Mucosa of rectum (tissue), 2 donors: ENCODE results near the gene CTIF.

Source experiments
- H3K27ac ChIP-seq, 2 donors: one replicate each; pipeline ENCODE4 v1.7.0; 2013; ENCODE audit warnings: inconsistent platforms in 2 of 2, low read depth in 2 of 2, low read length in 2 of 2
- H3K27me3 ChIP-seq, 2 donors: one replicate each; pipeline ENCODE4 v1.7.0; 2013; ENCODE audit warnings: low read length in 2 of 2; ENCODE audit not compliant: control insufficient read depth in 2 of 2, insufficient read depth in 2 of 2
- H3K36me3 ChIP-seq, 2 donors: one replicate each; pipeline ENCODE4 v1.7.0; 2013; ENCODE audit warnings: low read length in 2 of 2; ENCODE audit not compliant: control insufficient read depth in 2 of 2, insufficient read depth in 2 of 2
- H3K4me1 ChIP-seq, 2 donors: one replicate each; pipeline ENCODE4 v1.7.0; 2013; ENCODE audit warnings: low read length in 2 of 2, mild to moderate bottlenecking in 1 of 2; ENCODE audit not compliant: control insufficient read depth in 2 of 2, insufficient read depth in 2 of 2
- H3K4me3 ChIP-seq, 2 donors: one replicate each; pipeline ENCODE4 v1.7.0; 2013; ENCODE audit warnings: low read length in 2 of 2
- H3K9ac ChIP-seq, 2 donors: one replicate each; pipeline ENCODE4 v1.7.0; 2013; ENCODE audit warnings: low read length in 2 of 2, low read depth in 1 of 2, mild to moderate bottlenecking in 1 of 2
- H3K9me3 ChIP-seq, 2 donors: one replicate each; pipeline ENCODE4 v1.7.0; 2013; ENCODE audit warnings: low read length in 2 of 2; ENCODE audit not compliant: control insufficient read depth in 2 of 2
- donor health status: healthy.
- donor health status: Normal muscosa, but diverticular disease.

CTIF gene

DNA sequence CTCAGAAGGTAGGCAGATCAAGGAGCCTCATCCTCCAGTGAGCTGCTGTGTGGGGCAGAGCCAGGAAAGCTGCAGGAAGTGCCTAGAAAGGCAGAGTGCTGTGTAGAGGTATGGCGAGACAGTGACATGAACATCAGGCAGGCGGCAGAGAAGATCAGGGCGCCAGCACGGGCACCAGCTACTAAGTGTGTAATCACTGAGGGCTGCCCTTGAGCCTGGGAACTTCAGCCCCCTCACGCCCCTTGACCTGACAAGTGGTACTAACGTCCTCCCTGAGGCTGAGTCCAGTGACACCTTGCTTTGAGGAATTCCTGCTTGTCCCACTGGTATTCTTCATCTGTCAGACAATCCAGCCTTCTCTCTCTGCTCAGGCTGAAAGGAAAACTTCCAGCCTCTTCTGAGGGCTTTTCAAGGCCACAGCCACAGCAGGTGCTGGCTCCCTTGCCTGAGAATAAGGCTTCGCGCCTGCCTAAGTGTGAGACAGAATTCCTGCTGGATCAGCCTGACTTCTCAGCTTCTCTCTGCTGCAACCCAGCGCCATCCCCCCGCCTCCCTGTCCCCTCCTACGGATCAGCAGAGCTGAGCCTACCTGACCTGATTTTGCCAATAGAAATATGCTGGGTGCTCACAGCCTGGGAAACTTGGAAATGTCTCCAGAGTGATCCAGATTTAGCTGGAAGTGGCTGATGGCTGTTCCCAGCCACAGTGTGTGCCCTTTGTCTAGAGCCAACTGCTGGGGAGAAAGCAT is 263.9 kb downstream of the CTIF start:
- Histone ChIP-seq H3K9ac (no peak overlapping the region), H3K4me3 (no peak overlapping the region), H3K36me3 (no peaks in the 10 kb centered on the region), H3K27me3 (no peaks in the 10 kb centered on the region), H3K4me1 (peaks cover 16 to 21% of the 10 kb centered on the region in 2 donors), H3K27ac (peak overlapping the region in 1 of 2 donors; percentile 48), H3K9me3 (no peaks in the 10 kb centered on the region)

DNA sequence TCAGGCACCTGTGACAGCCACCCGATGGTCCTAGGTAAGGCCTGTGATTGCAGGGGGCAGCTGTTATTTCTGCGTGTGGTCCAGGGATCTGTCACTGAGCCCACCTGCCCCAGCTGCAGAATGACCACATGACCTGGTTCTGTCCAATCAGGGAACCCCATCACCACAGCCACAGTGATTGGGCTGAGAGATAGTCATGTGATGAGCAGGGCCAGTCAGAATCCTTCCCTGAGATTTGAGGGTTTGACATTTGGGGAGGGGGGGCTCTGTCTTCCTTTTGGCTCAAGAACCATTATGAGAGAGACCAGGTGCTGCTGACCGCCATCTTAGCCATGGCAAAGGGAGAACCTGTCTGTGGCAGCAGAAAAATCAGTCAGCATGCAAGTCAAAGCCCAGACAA is 264.7 kb downstream of the CTIF start:
- no peak overlapping the region for H3K27ac ChIP-seq

DNA sequence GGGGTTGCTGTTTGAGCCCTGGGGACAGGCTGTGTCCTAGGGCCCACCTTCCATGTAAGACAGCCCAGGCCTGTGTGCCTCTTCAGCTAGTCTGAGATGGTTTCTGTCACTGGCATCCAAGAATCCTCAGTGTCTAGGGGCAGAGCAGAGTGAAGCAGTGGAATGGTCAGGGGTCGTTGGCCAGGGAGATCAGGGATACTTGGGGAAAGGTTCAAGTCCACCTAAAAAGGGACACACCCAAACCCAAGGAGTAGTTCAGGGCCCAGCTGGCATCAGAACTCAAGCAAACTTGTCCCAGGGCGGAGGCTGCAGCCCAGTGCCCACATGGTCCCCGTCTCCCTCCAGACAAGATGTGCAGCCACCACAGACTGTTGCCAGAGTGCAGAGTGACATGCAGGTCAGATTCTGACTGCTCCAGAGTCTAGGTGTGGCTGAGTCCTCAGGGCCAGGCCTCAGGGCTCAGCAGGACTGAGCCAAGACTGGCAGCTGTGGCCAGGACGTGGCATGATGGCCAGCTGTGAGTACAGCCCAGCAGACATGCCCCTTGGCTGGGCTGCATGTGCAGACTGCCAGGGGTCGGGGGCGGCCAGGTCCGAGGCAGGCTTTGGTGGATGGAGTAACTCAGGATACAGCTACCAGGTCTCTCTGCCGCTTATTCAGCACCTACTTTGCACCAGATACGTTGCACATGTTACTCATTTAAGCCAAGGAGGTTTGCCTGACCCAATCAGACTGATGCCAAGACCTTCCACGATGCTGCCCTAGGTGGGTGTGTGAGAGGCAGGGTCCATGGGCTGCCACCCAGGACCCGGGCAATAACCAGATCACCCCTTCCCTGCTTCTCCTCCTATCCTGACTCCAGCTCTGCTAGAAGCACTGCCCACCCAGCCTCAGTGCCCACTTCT is 265.4 kb downstream of the CTIF start:
- Histone ChIP-seq H3K4me3 (no peak overlapping the region), H3K27me3 (no peaks in the 10 kb centered on the region), H3K9me3 (no peaks in the 10 kb centered on the region), H3K27ac (no peak overlapping the region), H3K4me1 (peaks cover 16 to 21% of the 10 kb centered on the region in 2 donors), H3K36me3 (no peaks in the 10 kb centered on the region), H3K9ac (no peak overlapping the region)

More for the DNA sequence above, 264.7 kb downstream of the CTIF start:
- H3K4me1 ChIP-seq = peaks cover 16 to 21% of the 10 kb centered on the region in 2 donors
- no peak overlapping the region for H3K9ac ChIP-seq
- no peaks in the 10 kb centered on the region for H3K27me3 ChIP-seq
- no peaks in the 10 kb centered on the region for H3K36me3 ChIP-seq
- H3K9me3 ChIP-seq = no peaks in the 10 kb centered on the region
- no peak overlapping the region for H3K4me3 ChIP-seq

DNA sequence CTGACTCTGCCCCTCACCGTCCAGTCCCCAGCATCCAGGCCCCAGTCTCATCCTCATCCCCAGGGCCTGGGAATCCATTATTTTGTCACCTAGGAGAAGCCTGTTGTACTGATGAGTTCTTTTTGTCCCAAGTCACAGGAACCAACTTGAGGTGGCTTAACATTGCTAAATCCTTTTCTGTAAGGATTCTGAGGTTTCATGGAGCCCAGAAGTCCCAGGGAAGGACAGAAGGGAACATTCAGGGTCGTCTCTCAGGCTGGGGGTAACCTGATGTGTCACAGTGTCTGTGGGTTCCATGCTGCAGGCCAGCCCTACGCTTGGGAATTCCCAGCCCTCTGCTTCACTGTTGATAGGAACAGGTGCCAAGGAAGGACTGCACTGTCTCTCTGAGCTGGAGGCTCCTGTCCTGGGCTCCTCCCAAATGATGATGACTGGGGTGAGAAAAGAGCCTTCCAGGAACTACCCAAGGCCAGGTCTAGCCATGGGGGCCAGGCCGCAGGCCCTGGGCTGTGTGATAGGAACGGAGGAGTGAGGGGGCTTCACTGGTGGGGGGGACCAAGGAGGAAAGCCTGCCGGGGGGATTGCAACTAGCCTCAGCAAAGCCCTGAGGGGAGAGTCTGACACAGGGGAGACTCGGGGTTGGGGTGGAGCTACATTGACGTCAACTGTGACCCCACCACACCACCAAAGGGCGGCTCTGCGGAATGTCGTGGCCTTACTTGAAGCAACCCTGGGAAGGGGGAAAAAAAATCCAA is 266.2 kb downstream of the CTIF start:
- Histone ChIP-seq H3K4me1 (peaks cover 16 to 21% of the 10 kb centered on the region in 2 donors), H3K27ac (no peak overlapping the region), H3K9ac (no peak overlapping the region), H3K9me3 (no peaks in the 10 kb centered on the region), H3K27me3 (no peaks in the 10 kb centered on the region), H3K4me3 (no peak overlapping the region), H3K36me3 (no peaks in the 10 kb centered on the region)

DNA sequence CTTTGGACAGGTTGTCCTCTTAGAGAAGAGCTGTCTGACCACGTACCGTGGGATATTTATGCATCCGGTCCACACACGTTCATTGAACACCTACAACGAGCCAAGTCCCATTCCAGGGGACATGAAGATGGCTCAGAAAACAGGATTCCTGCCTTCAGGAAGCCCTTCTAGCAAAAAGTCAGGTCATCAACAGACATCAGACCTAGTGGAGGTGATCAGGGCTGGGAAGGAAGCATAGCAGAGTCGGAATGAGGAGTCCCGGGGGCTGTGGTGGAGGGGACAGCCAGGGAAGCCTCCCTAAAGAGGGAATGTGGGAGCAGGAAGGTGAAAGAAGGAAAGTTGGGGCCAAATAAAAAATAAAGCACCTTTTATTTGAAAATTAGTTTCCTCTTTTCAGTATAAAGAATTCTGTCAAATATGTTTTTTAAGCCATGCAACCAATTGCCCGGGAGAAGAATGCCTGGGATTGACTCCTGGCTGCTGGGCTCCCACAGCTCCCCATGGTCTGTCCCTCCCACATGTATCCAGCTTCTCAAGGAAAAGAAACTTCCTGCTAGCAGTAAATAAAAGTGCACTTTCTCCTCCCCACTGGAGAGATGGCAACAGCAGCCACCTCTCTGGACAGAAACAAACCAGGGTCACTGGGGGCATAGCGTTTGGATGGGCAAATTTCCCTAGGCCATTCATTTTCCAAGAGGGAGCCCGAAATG is 267.1 kb downstream of the CTIF start:
- Histone ChIP-seq H3K9ac (no peak overlapping the region), H3K9me3 (no peaks in the 10 kb centered on the region), H3K4me3 (no peak overlapping the region), H3K27ac (no peak overlapping the region), H3K36me3 (no peaks in the 10 kb centered on the region), H3K4me1 (peaks cover 16% of the 10 kb centered on the region in 2 donors), H3K27me3 (no peaks in the 10 kb centered on the region)

DNA sequence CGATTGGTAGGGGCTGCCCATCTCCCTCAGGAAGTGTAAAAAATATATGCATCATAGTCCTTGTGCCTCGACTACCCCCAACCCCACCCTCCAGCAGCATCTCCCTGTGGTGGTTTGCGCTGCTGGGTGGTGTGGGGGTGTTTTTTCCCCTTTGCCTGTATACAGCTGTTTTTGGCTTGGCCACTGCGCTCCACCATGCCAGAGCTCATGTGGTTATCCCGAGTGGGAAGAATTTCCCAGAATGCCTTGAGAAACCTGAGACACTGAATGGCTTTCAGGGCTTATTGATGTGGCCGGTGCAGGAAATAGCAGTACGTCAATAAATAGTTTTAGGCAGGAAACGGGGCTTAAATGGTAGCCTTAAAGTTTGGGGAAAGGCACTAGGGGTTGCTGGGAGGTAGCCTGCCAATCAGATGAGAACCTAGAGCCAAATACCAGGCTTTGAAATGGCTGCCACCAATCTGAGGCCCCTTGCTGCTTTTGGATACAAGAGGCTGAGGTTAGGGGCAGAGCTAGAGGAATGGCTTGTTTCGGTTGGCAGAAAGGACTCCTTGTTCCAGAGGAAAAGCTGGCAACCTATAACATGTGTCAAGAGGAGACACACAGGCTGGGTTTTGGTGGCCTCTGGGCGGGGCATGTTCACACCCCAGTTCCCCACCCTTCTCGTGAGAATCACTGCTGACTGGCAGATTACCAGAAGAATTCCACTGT is 267.9 kb downstream of the CTIF start:
- Histone ChIP-seq H3K27ac (no peak overlapping the region), H3K4me1 (peaks cover 9 to 14% of the 10 kb centered on the region in 2 donors), H3K4me3 (no peak overlapping the region), H3K27me3 (no peaks in the 10 kb centered on the region), H3K9ac (no peak overlapping the region), H3K36me3 (no peaks in the 10 kb centered on the region), H3K9me3 (no peaks in the 10 kb centered on the region)

DNA sequence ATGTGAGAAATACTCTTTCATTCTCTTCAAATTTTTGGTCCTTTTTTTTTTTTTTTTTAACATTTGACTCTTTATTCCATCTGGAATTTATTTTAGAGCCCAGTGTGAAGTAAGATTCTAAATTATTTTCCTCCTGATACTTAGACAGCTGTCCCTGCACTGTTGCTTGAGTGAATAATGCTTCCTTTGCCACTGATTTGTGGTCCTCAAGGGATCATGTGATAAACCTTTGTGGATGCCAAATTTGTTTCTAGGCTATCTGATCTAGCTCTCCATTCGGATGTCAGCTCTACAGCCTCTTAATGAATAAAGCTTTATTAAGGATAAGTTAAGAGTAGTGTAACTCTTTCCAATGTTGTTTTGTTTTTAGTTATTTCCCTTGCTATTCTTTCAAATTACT is 269.6 kb downstream of the CTIF start:
- no peaks in the 10 kb centered on the region for H3K36me3 ChIP-seq
- no peak overlapping the region for H3K4me3 ChIP-seq
- no peaks in the 10 kb centered on the region for H3K9me3 ChIP-seq
- no peaks in the 10 kb centered on the region for H3K27me3 ChIP-seq
- no peak overlapping the region for H3K9ac ChIP-seq
- peaks cover 2 to 6% of the 10 kb centered on the region in 2 donors for H3K4me1 ChIP-seq
- no peak overlapping the region for H3K27ac ChIP-seq

DNA sequence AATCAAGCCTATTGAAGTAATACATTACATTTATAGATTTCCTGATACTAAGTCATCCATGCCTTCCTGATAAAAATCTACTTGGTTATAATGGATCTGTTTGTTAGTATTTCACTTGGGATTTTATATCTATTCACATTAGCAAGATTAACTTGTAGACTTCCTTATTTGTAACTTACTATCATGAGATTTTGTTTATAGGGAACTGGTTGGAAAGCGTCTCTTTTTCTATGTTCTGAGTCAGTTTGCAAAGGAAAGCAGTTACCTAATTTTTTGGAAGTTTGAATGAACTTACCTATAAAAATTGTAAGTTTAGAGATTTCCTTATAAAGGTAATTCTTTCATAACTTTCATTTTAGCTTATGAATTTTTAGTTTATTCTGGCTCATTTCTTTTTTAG is 270.5 kb downstream of the CTIF start:
- H3K9ac ChIP-seq = no peak overlapping the region
- H3K9me3 ChIP-seq = no peaks in the 10 kb centered on the region
- no peaks in the 10 kb centered on the region for H3K36me3 ChIP-seq
- peaks cover 10 to 14% of the 10 kb centered on the region in 2 donors for H3K4me1 ChIP-seq
- H3K4me3 ChIP-seq = no peak overlapping the region
- H3K27me3 ChIP-seq = no peaks in the 10 kb centered on the region
- H3K27ac ChIP-seq = no peak overlapping the region

DNA sequence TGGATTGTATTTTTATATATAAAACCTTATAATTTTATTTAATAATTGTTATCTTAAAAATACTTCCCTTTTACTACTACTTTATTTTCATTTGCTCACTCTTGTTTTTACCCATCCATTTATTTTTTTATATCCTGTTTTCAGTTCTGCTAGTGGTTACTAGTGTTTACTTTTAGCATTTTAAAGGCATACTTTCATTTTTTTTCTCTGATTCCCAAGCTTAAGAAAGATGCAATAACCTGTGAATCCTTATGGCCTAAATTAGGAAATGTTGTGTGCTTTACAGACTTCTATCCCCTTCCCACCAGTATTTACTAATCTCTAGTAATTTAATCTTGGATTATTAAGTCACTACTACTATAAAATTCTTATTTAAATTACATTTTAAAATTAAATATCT is 272.0 kb downstream of the CTIF start:
- Histone ChIP-seq H3K27ac (no peak overlapping the region), H3K4me3 (no peak overlapping the region), H3K9ac (no peak overlapping the region), H3K36me3 (no peaks in the 10 kb centered on the region), H3K9me3 (no peaks in the 10 kb centered on the region), H3K27me3 (no peaks in the 10 kb centered on the region), H3K4me1 (peaks cover 13 to 17% of the 10 kb centered on the region in 2 donors)
